DOHH2 (cell line): Measurements from ENCODE around the gene INPP4B.

Experiments
- H3F3A ChIP-seq: fragments of 200-600 bp; sonication (generic), shearing (Covaris generic); 2 replicates; pipeline ENCODE4 v1.6.0; 2016; ENCODE audit warnings: antibody characterized with exemption, mild to moderate bottlenecking; ENCODE audit not compliant: control insufficient read depth, insufficient read depth
- H3K27ac ChIP-seq: fragments of 200-600 bp; sonication (generic); 2 replicates; pipeline ENCODE4 v1.5.1; 2014; ENCODE audit warnings: low read depth, mild to moderate bottlenecking, low read length, moderate library complexity
- H3K27me3 ChIP-seq: fragments of 200-600 bp; sonication (generic); 2 replicates; pipeline ENCODE4 v1.6.1; 2014; ENCODE audit warnings: mild to moderate bottlenecking, low read length, mixed read lengths; ENCODE audit not compliant: control insufficient read depth
- H3K36me3 ChIP-seq: fragments of 200-600 bp; sonication (generic); 2 replicates; pipeline ENCODE4 v1.6.1; 2014; ENCODE audit warnings: mild to moderate bottlenecking, low read length, moderate library complexity, mixed read lengths; ENCODE audit not compliant: control insufficient read depth
- H3K4me1 ChIP-seq: fragments of 200-600 bp; sonication (generic); 2 replicates; pipeline ENCODE4 v1.6.1; 2014; ENCODE audit warnings: mild to moderate bottlenecking, low read length, mixed read lengths; ENCODE audit not compliant: control insufficient read depth
- H3K4me2 ChIP-seq: fragments of 200-600 bp; sonication (generic); 2 replicates; pipeline ENCODE4 v1.6.0; 2014; ENCODE audit warnings: mild to moderate bottlenecking, low read length, moderate library complexity
- H3K4me3 ChIP-seq: fragments of 200-600 bp; sonication (generic); 2 replicates; pipeline ENCODE4 v1.5.1; 2014; ENCODE audit warnings: mild to moderate bottlenecking, low read length, mixed read lengths
- H3K79me2 ChIP-seq: fragments of 200-600 bp; sonication (generic); 2 replicates; pipeline ENCODE4 v1.6.1; 2014; ENCODE audit warnings: mild to moderate bottlenecking, low read length, mixed read lengths; ENCODE audit not compliant: control insufficient read depth
- H3K9me2 ChIP-seq: fragments of 200-600 bp; sonication (generic); replicated peaks from 2 replicates; pipeline ENCODE4 v1.6.1; 2014; ENCODE audit warnings: mild to moderate bottlenecking, low read length, mixed read lengths; ENCODE audit not compliant: control insufficient read depth
- H3K9me3 ChIP-seq: fragments of 200-600 bp; sonication (generic); 2 replicates; pipeline ENCODE4 v1.6.1; 2014; ENCODE audit warnings: antibody characterized with exemption, low read length, mixed read lengths; ENCODE audit not compliant: control insufficient read depth, insufficient read depth
- H4K20me1 ChIP-seq: fragments of 200-600 bp; sonication (generic); 2 replicates; pipeline ENCODE4 v1.6.0; 2014; ENCODE audit warnings: low read depth, mild to moderate bottlenecking, antibody characterized with exemption, low read length, moderate library complexity; ENCODE audit not compliant: control insufficient read depth, insufficient read depth
- CTCF ChIP-seq: fragments of 200-600 bp; sonication (generic); IDR thresholded peaks from one replicate; pipeline ENCODE4 v1.5.1; 2014; ENCODE audit warnings: antibody characterized with exemption, mild to moderate bottlenecking, low read depth, low read length; ENCODE audit not compliant: poor library complexity, severe bottlenecking
- EZH2phosphoT487 ChIP-seq: fragments of 200-600 bp; sonication (generic); IDR thresholded peaks from 2 replicates; pipeline ENCODE4 v1.6.1; 2017; ENCODE audit warnings: borderline replicate concordance, mild to moderate bottlenecking, antibody characterized with exemption, low read length, moderate library complexity, mixed read lengths

INPP4B gene

GRCh38 chr4:142201041-142201440 lies 645.1 kb downstream of the INPP4B start:
- Histone ChIP-seq H3K27ac (no peak overlapping the region), H3K9me2 (no peaks in the 10 kb centered on the region), H3K36me3 (no peaks in the 10 kb centered on the region), H3K9me3 (no peaks in the 10 kb centered on the region), H3K4me2 (no peak overlapping the region), H3F3A (no peaks in the 10 kb centered on the region), H3K27me3 (no peaks in the 10 kb centered on the region), H3K4me1 (no peaks in the 10 kb centered on the region), H4K20me1 (no peaks in the 10 kb centered on the region), H3K4me3 (no peak overlapping the region), H3K79me2 (no peaks in the 10 kb centered on the region)
- TF ChIP-seq EZH2phosphoT487 (no peak), CTCF (no peak)

- Histone ChIP-seq H3K9me2 (no peaks in the 10 kb centered on the region), H3K4me3 (no peak overlapping the region), H3K4me2 (no peak overlapping the region), H3K36me3 (no peaks in the 10 kb centered on the region), H3F3A (no peaks in the 10 kb centered on the region), H3K79me2 (no peaks in the 10 kb centered on the region), H3K4me1 (no peaks in the 10 kb centered on the region), H3K27ac (no peak overlapping the region), H3K27me3 (no peaks in the 10 kb centered on the region), H3K9me3 (no peaks in the 10 kb centered on the region), H4K20me1 (no peaks in the 10 kb centered on the region)
- TF ChIP-seq EZH2phosphoT487 (no peak), CTCF (no peak)
Measured at GRCh38 chr4:142194905-142195304, 651.2 kb downstream of the INPP4B start.

GRCh38 chr4:142191901-142192300 lies 654.2 kb downstream of the INPP4B start:
- Histone ChIP-seq H3K4me1 (no peaks in the 10 kb centered on the region), H3K27me3 (no peaks in the 10 kb centered on the region), H3K9me3 (no peaks in the 10 kb centered on the region), H3K27ac (no peak overlapping the region), H4K20me1 (no peaks in the 10 kb centered on the region), H3F3A (no peaks in the 10 kb centered on the region), H3K4me2 (no peak overlapping the region), H3K36me3 (no peaks in the 10 kb centered on the region), H3K79me2 (no peaks in the 10 kb centered on the region), H3K9me2 (no peaks in the 10 kb centered on the region), H3K4me3 (no peak overlapping the region)
- TF ChIP-seq EZH2phosphoT487 (no peak), CTCF (no peak)

- TF ChIP-seq EZH2phosphoT487 (no peak), CTCF (no peak)
- Histone ChIP-seq H3K9me2 (no peaks in the 10 kb centered on the region), H3K4me1 (no peaks in the 10 kb centered on the region)
Measured at GRCh38 chr4:142181021-142181420, 665.1 kb downstream of the INPP4B start.

More at GRCh38 chr4:142181021-142181420, 665.1 kb downstream of the INPP4B start:
- Histone ChIP-seq H3K27ac (no peak overlapping the region), H3K4me3 (no peak overlapping the region), H3K4me2 (no peak overlapping the region), H3K79me2 (no peaks in the 10 kb centered on the region), H4K20me1 (no peaks in the 10 kb centered on the region), H3F3A (no peaks in the 10 kb centered on the region), H3K36me3 (no peaks in the 10 kb centered on the region), H3K27me3 (no peaks in the 10 kb centered on the region), H3K9me3 (no peaks in the 10 kb centered on the region)
